HCT116 (cell line): ENCODE data around the gene ERC1. TPM values are rescaled to one million over a fixed set of nuclear protein-coding genes. Genes with fewer than 3 reads are reported as not detected.

Experiments
- ATAC-seq: fragments of 200-7000 bp; cut with Tn5 transposase; 2 replicates; pipeline ENCODE4 v1.9.1; 2020; ENCODE audit warnings: mild to moderate bottlenecking, moderate library complexity
- BruUV-seq: library from RNA; stranded (reverse); fragments of 400-500 nt; replicated peaks from 2 replicates; lab custom pipeline; 2021; lab: Mats Ljungman, UMichigan
- CTCF ChIA-PET: fragments of 300-600 bp; sonication (Branson Sonifier 250); formaldehyde crosslinking; loops from one replicate; lab custom pipeline; 2021; ENCODE audit warnings: antibody characterized with exemption; lab: Charles Lee
- POLR2A ChIA-PET: fragments of 300-600, 350-600 bp; sonication (Branson Sonifier 250); formaldehyde crosslinking; loops from one replicate; lab custom pipeline; 2021; ENCODE audit warnings: antibody characterized with exemption; lab: Charles Lee
- RAD21 ChIA-PET, 2 experiments: fragments of 300-600 bp; sonication (Branson Sonifier 250); formaldehyde crosslinking; loops; one replicate each; lab custom pipeline; 2023; ENCODE audit warnings: low total read pairs in 2 of 2; ENCODE audit not compliant: uncharacterized antibody in 2 of 2, unreplicated experiment in 2 of 2, low non-redundant PET in 1 of 2; lab: Charles Lee
- DNase-seq: peaks from one replicate; pipeline ENCODE4 v3.0.0-alpha.2; 2010; ENCODE audit warnings: low read depth, low spot score
- H2AFZ ChIP-seq: fragments of 200-600 bp; shearing (Covaris generic), sonication (generic); 2 replicates; pipeline ENCODE4 v1.6.1; 2017; ENCODE audit warnings: low read depth, mixed run types, mixed read lengths, antibody characterized with exemption, low read length; ENCODE audit not compliant: poor library complexity, severe bottlenecking
- H3K27ac ChIP-seq: 2 replicates; pipeline ENCODE4 v1.5.1; 2012; ENCODE audit warnings: low read depth, low read length
- H3K27me3 ChIP-seq: fragments of 200-600 bp; sonication (generic); 2 replicates; pipeline ENCODE4 v1.6.1; 2016; ENCODE audit warnings: mixed run types, low read length, mixed read lengths; ENCODE audit not compliant: insufficient read depth
- H3K36me3 ChIP-seq, 2 experiments: fragments of 200-500 bp in 1 of 2; fragments of 200-600 bp in 1 of 2; sonication (Bioruptor generic) in 1 of 2; sonication (generic) in 1 of 2; 2 replicates each; pipeline versions ENCODE4 v1.5.1 to v1.6.1; 2014 to 2016; ENCODE audit warnings: low read length in 2 of 2, inconsistent platforms in 1 of 2, mixed read lengths in 1 of 2, mixed run types in 1 of 2; ENCODE audit not compliant: insufficient read depth in 2 of 2, control insufficient read depth in 1 of 2
- H3K4me1 ChIP-seq, 2 experiments: fragments of 200-600 bp in 1 of 2; sonication (generic) in 1 of 2; 2 replicates each; pipeline versions ENCODE4 v1.5.1 to v1.6.1; 2012 to 2017; ENCODE audit warnings: low read length in 2 of 2, inconsistent platforms in 1 of 2, mild to moderate bottlenecking in 1 of 2, mixed read lengths in 1 of 2, mixed run types in 1 of 2, moderate library complexity in 1 of 2; ENCODE audit not compliant: insufficient read depth in 2 of 2, control insufficient read depth in 1 of 2
- H3K4me2 ChIP-seq: fragments of 200-600 bp; sonication (generic); 2 replicates; pipeline ENCODE4 v1.6.1; 2017; ENCODE audit warnings: mixed run types, low read length, mixed read lengths
- H3K4me3 ChIP-seq, 2 experiments: fragments of 200-600 bp in 1 of 2; sonication (generic) in 1 of 2; replicated peaks in 1 of 2; 2 replicates each; pipeline ENCODE4 v1.5.1; 2011 to 2016; ENCODE audit warnings: low read length in 2 of 2, control low read depth in 1 of 2, low read depth in 1 of 2, mild to moderate bottlenecking in 1 of 2, mixed read lengths in 1 of 2, mixed run types in 1 of 2
- H3K79me2 ChIP-seq: fragments of 200-600 bp; sonication (generic); 2 replicates; pipeline ENCODE4 v1.6.1; 2017; ENCODE audit warnings: mild to moderate bottlenecking, mixed run types, low read length, moderate library complexity, mixed read lengths; ENCODE audit not compliant: insufficient read depth
- H3K9ac ChIP-seq: fragments of 200-600 bp; sonication (generic); 2 replicates; pipeline ENCODE4 v1.6.1; 2016; ENCODE audit warnings: low read length, mixed read lengths
- H3K9me2 ChIP-seq: fragments of 200-600 bp; sonication (generic), shearing (Covaris generic); 2 replicates; pipeline ENCODE4 v1.6.1; 2017; ENCODE audit warnings: mixed run types, mild to moderate bottlenecking, moderate library complexity; ENCODE audit not compliant: insufficient read depth
- H3K9me3 ChIP-seq, 2 experiments: fragments of 200-500 bp in 1 of 2; fragments of 200-600 bp in 1 of 2; sonication (Bioruptor generic) in 1 of 2; sonication (generic) in 1 of 2; 2 replicates each; pipeline ENCODE4 v1.6.1; 2014 to 2017; ENCODE audit warnings: low read length in 2 of 2, mixed read lengths in 2 of 2, inconsistent platforms in 1 of 2, low read depth in 1 of 2, mild to moderate bottlenecking in 1 of 2, mixed run types in 1 of 2, moderate library complexity in 1 of 2; ENCODE audit not compliant: control insufficient read depth in 1 of 2, insufficient read depth in 1 of 2
- H4K20me1 ChIP-seq: fragments of 200-600 bp; sonication (generic), shearing (Covaris generic); 2 replicates; pipeline ENCODE4 v1.6.1; 2017; ENCODE audit warnings: mixed run types, mild to moderate bottlenecking, moderate library complexity; ENCODE audit not compliant: insufficient read depth
- CBX3 ChIP-seq: IDR thresholded peaks from 2 replicates; pipeline ENCODE4 v1.6.1; 2012; ENCODE audit warnings: low read depth
- CEBPB ChIP-seq: IDR thresholded peaks from 2 replicates; pipeline ENCODE4 v1.6.1; 2012; ENCODE audit warnings: low read depth
- CTCF ChIP-seq, 3 experiments: fragments of 200-600 bp in 1 of 3; sonication (generic) in 1 of 3; IDR thresholded peaks in 2 of 3; conservative IDR thresholded peaks in 1 of 3; 2 replicates each; pipeline ENCODE4 v1.5.1; 2012 to 2017; ENCODE audit warnings: low read depth in 2 of 3, low read length in 2 of 3, antibody characterized with exemption in 1 of 3, borderline replicate concordance in 1 of 3, control low read depth in 1 of 3, mild to moderate bottlenecking in 1 of 3, mixed read lengths in 1 of 3, mixed run types in 1 of 3, moderate library complexity in 1 of 3; ENCODE audit not compliant: insufficient read depth in 1 of 3
- EGR1 ChIP-seq: IDR thresholded peaks from 2 replicates; pipeline ENCODE4 v1.6.1; 2012; ENCODE audit warnings: low read depth
- EZH2 ChIP-seq: fragments of 200-600 bp; sonication (generic); IDR thresholded peaks from 2 replicates; pipeline ENCODE4 v1.6.1; 2017; ENCODE audit warnings: antibody characterized with exemption, mixed run types
- EZH2phosphoT487 ChIP-seq: fragments of 200-600 bp; IDR thresholded peaks from 2 replicates; pipeline ENCODE4 v1.6.1; 2018; ENCODE audit warnings: antibody characterized with exemption, borderline replicate concordance
- JUND ChIP-seq: IDR thresholded peaks from 2 replicates; pipeline ENCODE4 v1.6.1; 2012
- MAX ChIP-seq: IDR thresholded peaks from 2 replicates; pipeline ENCODE4 v1.6.1; 2012
- POLR2A ChIP-seq: IDR thresholded peaks from 2 replicates; pipeline ENCODE4 v1.7.0; 2011; ENCODE audit warnings: borderline replicate concordance; ENCODE audit not compliant: insufficient read depth, insufficient read length; ENCODE audit errors: extremely low read depth
- POLR2AphosphoS5 ChIP-seq: IDR thresholded peaks from 2 replicates; pipeline ENCODE4 v1.6.1; 2011; ENCODE audit warnings: mild to moderate bottlenecking, low read depth, low read length, moderate library complexity
- REST ChIP-seq: IDR thresholded peaks from 2 replicates; pipeline ENCODE4 v1.6.1; 2012; ENCODE audit warnings: low read depth
- TCF7L2 ChIP-seq: IDR thresholded peaks from 2 replicates; pipeline ENCODE4 v1.7.0; 2011; ENCODE audit warnings: borderline replicate concordance, inconsistent platforms; ENCODE audit not compliant: insufficient read depth, insufficient read length; ENCODE audit errors: extremely low read depth
- YY1 ChIP-seq: IDR thresholded peaks from 2 replicates; pipeline ENCODE4 v1.6.1; 2011; ENCODE audit warnings: low read length, low read depth, moderate library complexity, mild to moderate bottlenecking; ENCODE audit not compliant: insufficient replicate concordance; ENCODE audit errors: extremely low read depth
- ZBTB33 ChIP-seq: IDR thresholded peaks from 2 replicates; pipeline ENCODE4 v1.6.1; 2011; ENCODE audit warnings: mild to moderate bottlenecking, low read length, moderate library complexity; ENCODE audit not compliant: insufficient replicate concordance; ENCODE audit errors: extremely low read depth
- ZFX ChIP-seq: fragments of 450-650 bp; IDR thresholded peaks from 2 replicates; pipeline ENCODE4 v1.6.1; 2017
- ZNF274 ChIP-seq: fragments of 200-500 bp; sonication (Bioruptor generic); IDR thresholded peaks from 2 replicates; pipeline ENCODE4 v1.6.1; 2014; ENCODE audit warnings: mild to moderate bottlenecking, low read depth, low read length, inconsistent platforms
- intact Hi-C: fragments of 100-400 bp; cut with micrococcal nuclease; formaldehyde crosslinking; loops from 2 replicates; pipeline ENCODE4 v1.10.0; 2022
- total RNA-seq: library from RNA; stranded (reverse); gene quantifications from one replicate; pipeline ENCODE4 v1.2.1, GENCODE V29; 2021; ENCODE audit not compliant: unreplicated experiment

ERC1 gene
- total RNA-seq, 1 experiment from 2014 or later = 41.9 TPM

- H3K79me2 ChIP-seq = no peaks in the 10 kb centered on the region
- H3K27ac ChIP-seq = no peak overlapping the region
- ChIA-PET RAD21 (no interaction called here), POLR2A (no interaction called here), CTCF (interaction anchor here (0.5 kb wide), 1 partner anchor 10 kb away, joined by 3 read pairs; no protein-coding TSS in a partner anchor)
- no peak overlapping the region for H2AFZ ChIP-seq
- DNase-seq (no peak), ATAC-seq (no peak)
- no peak overlapping the region for H3K9ac ChIP-seq
- no peaks in the 10 kb centered on the region for H3K4me1 ChIP-seq
- intact Hi-C loops = no loop called here
- TF ChIP-seq ZNF274 (no peak), EZH2 (no peak), CTCF (IDR thresholded peaks at IDR 0.05 in 2 of 3, conservative IDR thresholded peaks at IDR 0.05 in 1 of 3; ENCODE audit: borderline replicate concordance in 1 of 3, insufficient read depth in 1 of 3, low read depth in 2 of 3, low read length in 2 of 3) (no peak), POLR2AphosphoS5 (no peak), EZH2phosphoT487 (no peak), POLR2A (no peak), JUND (no peak), TCF7L2 (no peak), CBX3 (no peak), MAX (no peak), EGR1 (no peak), REST (no peak), YY1 (no peak), ZBTB33 (no peak), ZFX (no peak), CEBPB (no peak)
- no peaks in the 10 kb centered on the region for H4K20me1 ChIP-seq
- no peaks in the 10 kb centered on the region for H3K9me2 ChIP-seq
- no peaks in the 10 kb centered on the region for H3K27me3 ChIP-seq
- BruUV-seq = no TSS peak
- H3K9me3 ChIP-seq = no peaks in the 10 kb centered on the region
- H3K4me3 ChIP-seq = no peak overlapping the region
- no peak overlapping the region for H3K4me2 ChIP-seq
- no peaks in the 10 kb centered on the region for H3K36me3 ChIP-seq
These were observed 444.4 kb downstream of the ERC1 start for GRCh38 chr12:1435456-1435855.
